T-helper 2 cell treated with Interferon-gamma antibody and Interleukin-4, amounts not matched to agents 5 μg/mL and 100 μg/mL, for 36 hours (primary cell): ENCODE data around the gene FRMD8.

ENCODE experiments used
- DNase-seq: peaks from one replicate; pipeline ENCODE4 v3.0.0; 2021; ENCODE audit warnings: low spot score
- H3K27ac Mint-ChIP-seq: one replicate; pipeline ENCODE4 v1.8.0; 2021; ENCODE audit warnings: mild to moderate bottlenecking, mixed read lengths
- H3K27me3 Mint-ChIP-seq: one replicate; pipeline ENCODE4 v1.8.0; 2021; ENCODE audit warnings: low read depth, mixed read lengths
- H3K36me3 Mint-ChIP-seq: one replicate; pipeline ENCODE4 v1.8.0; 2021; ENCODE audit warnings: low read depth, mixed read lengths
- H3K4me1 Mint-ChIP-seq: one replicate; pipeline ENCODE4 v1.8.0; 2021; ENCODE audit warnings: low read depth, mixed read lengths
- H3K4me3 Mint-ChIP-seq: one replicate; pipeline ENCODE4 v1.8.0; 2022; ENCODE audit warnings: mild to moderate bottlenecking, moderate library complexity, mixed read lengths
- H3K9me3 Mint-ChIP-seq: one replicate; pipeline ENCODE4 v1.8.0; 2021; ENCODE audit warnings: mixed read lengths

FRMD8 gene

GRCh38 chr11:65425971-65426838, 39.8 kb downstream of the FRMD8 start:
- peak; percentile 46 for DNase-seq
- Mint-ChIP-seq H3K4me1 (peaks cover 64% of the 10 kb centered on the region), H3K27me3 (peaks cover 20% of the 10 kb centered on the region), H3K36me3 (peaks cover 72% of the 10 kb centered on the region), H3K9me3 (no peaks in the 10 kb centered on the region), H3K4me3 (peak overlapping the region; percentile 95), H3K27ac (peak overlapping the region; percentile 98)

- Mint-ChIP-seq H3K27ac (peak overlapping the region; percentile 98), H3K4me1 (peaks cover 73% of the 10 kb centered on the region), H3K36me3 (peaks cover 80% of the 10 kb centered on the region), H3K27me3 (peaks cover 20% of the 10 kb centered on the region), H3K4me3 (peak overlapping the region; percentile 95), H3K9me3 (no peaks in the 10 kb centered on the region)
- DNase-seq, result no peak
These were observed 40.6 kb downstream of the FRMD8 start for GRCh38 chr11:65426839-65427690.

GRCh38 chr11:65427691-65428577, 41.5 kb downstream of the FRMD8 start:
- Mint-ChIP-seq H3K4me1 (peaks cover 77% of the 10 kb centered on the region), H3K36me3 (peaks cover 80% of the 10 kb centered on the region), H3K9me3 (no peaks in the 10 kb centered on the region), H3K27me3 (peaks cover 16% of the 10 kb centered on the region), H3K4me3 (peak overlapping the region; percentile 95), H3K27ac (peak overlapping the region; percentile 98)
- DNase-seq, result peak; percentile 38

- no peak for DNase-seq
- Mint-ChIP-seq H3K36me3 (peaks cover 79% of the 10 kb centered on the region), H3K9me3 (no peaks in the 10 kb centered on the region), H3K4me1 (peaks cover 82% of the 10 kb centered on the region), H3K4me3 (peak overlapping the region; percentile 95), H3K27ac (peak overlapping the region; percentile 98), H3K27me3 (peaks cover 12% of the 10 kb centered on the region)
These were observed 42.2 kb downstream of the FRMD8 start for GRCh38 chr11:65428578-65429067.

DNA sequence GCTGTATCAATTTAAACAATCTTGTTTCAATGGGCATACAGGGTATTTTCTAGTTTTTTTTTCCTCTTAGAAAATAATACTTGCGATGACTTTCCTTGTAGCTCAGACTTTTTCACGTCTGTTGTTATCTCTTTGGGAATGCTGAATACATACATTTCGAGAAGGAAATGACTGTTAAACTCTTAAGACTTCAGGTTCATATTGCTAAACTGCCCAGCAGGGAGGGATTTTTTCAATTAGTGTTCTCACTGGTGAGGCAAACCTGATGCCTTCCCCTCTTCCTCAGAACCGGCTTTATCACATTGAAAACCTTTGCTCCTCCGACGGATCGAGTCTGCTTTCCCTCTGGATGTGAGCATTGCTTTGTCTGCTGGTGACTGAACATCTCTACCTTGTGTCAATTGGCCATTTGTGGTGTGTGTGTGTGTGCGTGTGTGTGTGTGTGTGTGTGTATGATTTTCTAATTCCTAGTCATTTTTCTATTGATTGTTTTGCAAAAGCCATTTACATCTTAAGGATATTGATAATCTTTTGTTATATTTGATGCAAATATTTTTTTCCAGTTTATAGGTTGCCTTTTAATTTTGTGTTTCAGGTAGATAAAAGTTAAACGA, 42.7 kb downstream of the FRMD8 start:
- Mint-ChIP-seq H3K9me3 (no peaks in the 10 kb centered on the region), H3K4me3 (peak overlapping the region; percentile 95), H3K27ac (peak overlapping the region; percentile 93), H3K4me1 (peaks cover 85% of the 10 kb centered on the region), H3K36me3 (peaks cover 73% of the 10 kb centered on the region), H3K27me3 (peaks cover 9% of the 10 kb centered on the region)
- DNase-seq, result no peak

- peak; percentile 34 for DNase-seq
- H3K9me3 Mint-ChIP-seq, result no peaks in the 10 kb centered on the region
- H3K27ac Mint-ChIP-seq, result peak overlapping the region; percentile 93
- peaks cover 73% of the 10 kb centered on the region for H3K36me3 Mint-ChIP-seq
- H3K4me1 Mint-ChIP-seq, result peaks cover 86% of the 10 kb centered on the region
- H3K4me3 Mint-ChIP-seq, result peak overlapping the region; percentile 95
- H3K27me3 Mint-ChIP-seq, result peaks cover 3% of the 10 kb centered on the region
These were observed 43.4 kb downstream of the FRMD8 start for GRCh38 chr11:65429724-65430405.

GRCh38 chr11:65430406-65431217, 44.2 kb downstream of the FRMD8 start:
- Mint-ChIP-seq H3K9me3 (no peaks in the 10 kb centered on the region), H3K27ac (peak overlapping the region; percentile 93), H3K4me1 (peaks cover 88% of the 10 kb centered on the region), H3K27me3 (no peaks in the 10 kb centered on the region), H3K36me3 (peaks cover 73% of the 10 kb centered on the region), H3K4me3 (peak overlapping the region; percentile 95)
- no peak for DNase-seq

DNA sequence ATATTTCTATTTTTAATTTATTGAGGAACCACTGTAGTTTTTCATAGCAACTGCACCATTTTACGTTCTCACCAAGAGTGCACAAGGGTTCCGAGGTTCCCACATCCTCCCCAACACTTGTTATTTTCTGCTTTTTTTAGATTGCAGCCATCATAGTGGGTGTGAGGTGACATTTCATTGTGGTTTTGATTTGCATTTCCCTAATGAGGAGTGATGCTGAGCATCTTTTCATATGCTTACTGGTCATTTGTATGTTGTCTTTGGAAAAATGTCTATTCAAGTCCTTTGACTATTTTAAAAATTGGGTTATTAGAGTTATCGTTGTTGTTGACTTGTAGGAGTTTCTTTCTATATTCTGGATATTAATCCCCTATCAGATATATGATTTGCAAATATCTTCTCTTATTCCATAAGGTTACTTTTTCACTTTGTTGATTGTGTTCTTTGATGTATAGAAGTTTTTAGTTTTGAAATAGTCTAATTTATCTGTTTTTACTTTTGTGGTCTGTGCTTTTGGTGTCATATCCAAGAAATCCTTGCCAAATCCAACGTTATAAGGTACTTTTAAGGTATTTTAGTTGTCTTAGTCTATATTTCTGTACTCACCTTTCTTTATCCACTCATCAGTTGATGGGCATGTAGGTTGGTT, 45.1 kb downstream of the FRMD8 start:
- H3K27ac Mint-ChIP-seq, result peak overlapping the region; percentile 80
- peaks cover 85% of the 10 kb centered on the region for H3K4me1 Mint-ChIP-seq
- H3K9me3 Mint-ChIP-seq, result no peaks in the 10 kb centered on the region
- peaks cover 72% of the 10 kb centered on the region for H3K36me3 Mint-ChIP-seq
- peak; percentile 40 for DNase-seq
- H3K27me3 Mint-ChIP-seq, result no peaks in the 10 kb centered on the region
- peak overlapping the region; percentile 54 for H3K4me3 Mint-ChIP-seq

- peaks cover 82% of the 10 kb centered on the region for H3K4me1 Mint-ChIP-seq
- peak overlapping the region; percentile 80 for H3K27ac Mint-ChIP-seq
- no peaks in the 10 kb centered on the region for H3K27me3 Mint-ChIP-seq
- H3K4me3 Mint-ChIP-seq, result peak overlapping the region; percentile 54
- H3K9me3 Mint-ChIP-seq, result no peaks in the 10 kb centered on the region
- peaks cover 70% of the 10 kb centered on the region for H3K36me3 Mint-ChIP-seq
- DNase-seq, result no peak
These were observed 45.7 kb downstream of the FRMD8 start for GRCh38 chr11:65432100-65432650.

- H3K27ac Mint-ChIP-seq, result peak overlapping the region; percentile 20
- no peaks in the 10 kb centered on the region for H3K9me3 Mint-ChIP-seq
- DNase-seq, result no peak
- H3K27me3 Mint-ChIP-seq, result no peaks in the 10 kb centered on the region
- H3K4me1 Mint-ChIP-seq, result peaks cover 79% of the 10 kb centered on the region
- peaks cover 70% of the 10 kb centered on the region for H3K36me3 Mint-ChIP-seq
- peak overlapping the region; percentile 7 for H3K4me3 Mint-ChIP-seq
These were observed 46.5 kb downstream of the FRMD8 start for GRCh38 chr11:65432686-65433582.

- Mint-ChIP-seq H3K36me3 (peaks cover 69% of the 10 kb centered on the region), H3K27me3 (no peaks in the 10 kb centered on the region), H3K4me1 (peaks cover 76% of the 10 kb centered on the region), H3K9me3 (no peaks in the 10 kb centered on the region), H3K27ac (no peak overlapping the region), H3K4me3 (no peak overlapping the region)
- no peak for DNase-seq
These were observed 47.2 kb downstream of the FRMD8 start for GRCh38 chr11:65433657-65434056.
